GM13976 (cell line): Measurements from ENCODE around the gene SOX10.

ENCODE experiments used
- DNase-seq: peaks from one replicate; pipeline ENCODE4 v3.0.0; 2012; ENCODE audit warnings: low spot score
- CTCF ChIP-seq: IDR thresholded peaks from 2 replicates; pipeline ENCODE4 v1.5.1; 2012; ENCODE audit warnings: borderline replicate concordance, mild to moderate bottlenecking; ENCODE audit not compliant: insufficient read depth; ENCODE audit errors: extremely low read depth, missing control alignments, control extremely low read depth
- in situ Hi-C: fragments of 300-500 bp; cut with MboI; formaldehyde crosslinking; loops from one replicate; pipeline ENCODE4 v1.12.0; 2022; ENCODE audit warnings: low sequenced_read_pairs, mixed read lengths, inconsistent platforms; ENCODE audit not compliant: unreplicated experiment

The SOX10 gene

GRCh38 chr22:38023045-38023444 is 38.7 kb upstream of the SOX10 start:
- DNase-seq: no peak
- in situ Hi-C loops: loop anchor here (10.0 kb wide), 1 partner anchor 58 kb away; no protein-coding TSS in a partner anchor
- TF ChIP-seq CTCF: no peak

GRCh38 chr22:38021206-38021605 is 36.9 kb upstream of the SOX10 start:
- DNase-seq: no peak
- no peak for TF ChIP-seq CTCF
- in situ Hi-C loops: loop anchor here (10.0 kb wide), 1 partner anchor 56 kb away; no protein-coding TSS in a partner anchor

- no peak for TF ChIP-seq CTCF
- in situ Hi-C loops: no loop called here
- no peak for DNase-seq
Measured at GRCh38 chr22:38018938-38019827, 34.8 kb upstream of the SOX10 start.

GRCh38 chr22:38017939-38018885 is 33.9 kb upstream of the SOX10 start:
- in situ Hi-C loops: no loop called here
- TF ChIP-seq CTCF: no peak
- DNase-seq: no peak

GRCh38 chr22:38017272-38017920 is 33.0 kb upstream of the SOX10 start:
- in situ Hi-C loops: no loop called here
- no peak for TF ChIP-seq CTCF
- DNase-seq: no peak
